ENCODE data around the gene ST14.
"Not testable (repeated sequence)": the region's sequence is repeated elsewhere in the genome, so short reads cannot be mapped to it uniquely, and the experiment has no call there.

Gene ST14

DNA sequence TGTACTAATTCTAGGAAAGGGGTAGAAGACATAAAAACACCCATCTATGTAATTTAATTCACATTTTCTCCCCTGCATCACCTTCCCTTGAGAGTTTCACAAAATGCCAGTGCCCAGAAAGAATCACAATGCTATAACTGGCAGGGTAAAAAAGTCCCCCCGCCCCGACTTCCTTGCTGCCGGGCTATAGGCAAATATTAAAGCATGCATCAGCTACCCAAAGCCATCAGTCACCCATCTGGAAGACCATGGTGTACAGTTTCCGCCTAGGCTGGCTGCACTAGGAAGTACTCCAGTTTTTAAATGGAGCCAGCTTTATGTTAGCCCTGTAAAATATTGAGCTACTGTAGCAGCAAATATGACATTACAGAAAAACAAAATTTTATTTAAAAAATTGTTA, 67.8 kb downstream of the ST14 start:
- DNase-seq (ENCODE audit: low spot score): no peak

- DNase-seq (ENCODE audit: low spot score): not testable (repeated sequence)
Observed at GRCh38 chr11:130233486-130233885, 73.9 kb downstream of the ST14 start.

DNA sequence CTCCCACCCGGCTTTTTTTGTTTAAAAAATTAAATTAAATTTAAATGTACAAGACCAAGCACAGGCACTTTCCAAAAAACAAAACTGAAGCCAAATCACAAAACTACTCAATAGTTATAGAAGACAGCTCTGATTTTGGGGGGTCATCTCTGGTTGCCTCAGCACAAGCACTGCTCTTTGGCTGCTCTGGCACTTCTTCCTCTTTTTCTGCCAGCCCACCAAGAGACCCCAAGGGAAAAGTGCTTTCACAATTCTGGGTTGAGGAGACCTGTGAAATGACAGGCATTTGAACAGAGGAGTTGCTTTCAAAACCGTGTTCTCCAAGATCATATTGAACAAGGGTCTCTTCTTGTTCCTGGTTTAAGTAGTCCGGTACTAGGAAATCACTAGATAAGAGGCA, 74.3 kb downstream of the ST14 start:
- not testable (repeated sequence) for DNase-seq (ENCODE audit: low spot score)

- DNase-seq (ENCODE audit: low spot score): no peak
Observed at GRCh38 chr11:130234315-130234714, 74.7 kb downstream of the ST14 start.

DNA sequence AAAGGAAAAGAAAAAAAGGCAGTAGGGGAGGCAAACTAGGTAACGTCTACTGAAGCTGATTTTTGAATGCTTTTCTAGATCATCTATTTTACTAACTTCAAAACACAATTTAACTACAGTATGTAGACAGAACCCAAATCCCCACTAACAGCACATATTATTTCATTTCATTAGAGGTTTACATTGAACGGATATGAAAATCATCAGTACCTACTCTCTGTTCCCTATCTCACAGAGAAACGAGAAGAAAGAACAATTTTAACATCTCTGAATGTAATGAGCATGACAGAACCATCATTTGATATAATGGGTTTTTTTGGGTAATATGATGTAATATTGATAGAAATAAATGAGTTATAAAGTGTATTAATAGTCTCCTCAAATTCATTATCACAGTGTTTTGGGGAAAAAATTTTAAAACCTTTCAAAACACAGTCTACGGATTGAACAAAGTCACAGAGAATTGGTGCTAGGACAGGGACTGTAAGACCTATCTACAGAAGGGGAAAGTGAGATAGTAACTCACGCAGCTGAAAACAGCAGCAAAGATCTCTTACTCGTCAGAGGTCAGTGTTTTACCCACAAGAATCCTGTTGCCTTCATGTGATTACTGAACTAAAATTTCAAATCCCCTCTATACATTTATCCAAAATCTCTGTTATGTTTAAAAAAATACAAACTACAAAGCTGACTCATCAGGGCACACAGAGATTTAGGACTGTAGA, 77.9 kb downstream of the ST14 start:
- DNase-seq (ENCODE audit: low spot score): no peak

- no peak for DNase-seq (ENCODE audit: low spot score)
Observed at GRCh38 chr11:130241713-130242112, 82.1 kb downstream of the ST14 start.

DNA sequence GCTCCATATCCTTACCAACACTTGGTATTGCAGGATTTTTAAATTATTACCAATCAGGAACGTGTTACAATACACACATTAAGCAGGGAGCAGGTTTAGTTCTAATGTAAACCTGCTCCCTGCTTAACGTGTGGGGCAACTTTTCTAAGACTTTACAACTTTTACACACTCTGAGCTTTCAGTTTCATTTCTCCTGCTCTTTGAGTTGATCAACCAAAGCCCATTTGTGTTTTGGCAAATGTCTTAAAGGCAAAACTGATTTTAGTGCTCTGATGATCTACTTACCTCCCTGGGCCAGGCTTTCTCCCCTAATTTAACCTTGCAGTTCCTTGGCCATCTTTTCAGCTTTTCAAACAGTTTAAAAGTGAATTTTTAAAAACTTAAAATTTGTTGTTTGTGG, 84.2 kb downstream of the ST14 start:
- no peak for DNase-seq (ENCODE audit: low spot score)

DNA sequence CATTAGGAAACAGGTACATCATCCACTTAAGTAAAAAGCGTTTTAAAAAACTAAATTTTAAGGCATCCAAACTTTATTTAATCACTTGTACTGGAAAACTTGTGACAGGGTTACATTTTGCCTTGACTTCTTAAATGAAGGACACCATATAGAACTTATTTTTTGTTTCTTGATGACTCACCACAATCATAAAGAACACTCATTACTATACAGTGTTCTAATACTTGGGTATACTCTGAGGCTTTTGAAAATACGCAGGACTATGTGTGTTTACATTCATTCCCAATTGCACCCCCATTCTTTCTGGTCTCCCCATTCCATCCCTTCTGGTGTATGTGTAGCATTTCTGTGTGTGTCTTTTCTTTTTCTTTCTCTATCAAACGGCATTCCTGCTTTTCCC, 85.3 kb downstream of the ST14 start:
- no peak for DNase-seq (ENCODE audit: low spot score)

- DNase-seq (ENCODE audit: low spot score): not testable (repeated sequence)
Observed at GRCh38 chr11:130245375-130245774, 85.8 kb downstream of the ST14 start.

DNA sequence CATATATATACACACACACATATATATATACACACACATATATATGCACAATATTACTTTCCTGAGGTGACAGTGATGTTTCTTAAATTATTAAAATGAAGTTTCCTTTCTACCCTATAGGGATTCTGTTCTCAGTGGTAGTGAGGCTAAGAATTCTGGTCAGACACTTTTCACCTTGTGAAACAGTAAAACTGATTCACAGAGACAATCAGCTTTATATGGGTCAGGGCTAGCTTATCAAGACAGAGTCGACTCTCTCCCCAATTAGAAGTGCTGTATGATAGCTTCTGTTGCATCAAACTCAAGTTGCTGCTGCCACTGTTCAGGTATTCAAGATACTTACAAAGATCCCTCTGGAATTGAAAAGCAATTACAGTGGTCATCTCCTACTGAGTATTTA, 86.7 kb downstream of the ST14 start:
- no peak for DNase-seq (ENCODE audit: low spot score)

GRCh38 chr11:130246738-130247137, 87.2 kb downstream of the ST14 start:
- DNase-seq (ENCODE audit: low spot score): no peak

GRCh38 chr11:130247319-130247718, 87.7 kb downstream of the ST14 start:
- DNase-seq (ENCODE audit: low spot score): no peak

DNA sequence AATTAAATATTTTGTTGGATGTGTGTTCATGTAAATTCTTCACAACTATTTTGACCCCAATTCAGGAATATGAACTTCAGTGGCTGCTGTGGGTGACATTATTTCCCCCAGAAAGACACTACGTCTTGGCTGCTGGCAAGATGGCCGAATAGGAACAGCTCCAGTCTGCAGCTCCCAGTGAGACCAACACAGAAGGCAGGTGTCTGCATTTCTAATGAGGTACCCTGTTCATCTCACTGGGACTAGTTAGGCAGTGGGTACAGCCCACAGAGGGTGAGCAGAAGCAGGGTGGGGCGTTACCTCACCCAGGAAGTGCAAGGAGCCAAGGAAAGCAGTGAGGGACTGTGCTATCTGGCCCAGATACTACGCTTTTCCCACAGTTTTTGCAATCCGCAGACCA, 89.8 kb downstream of the ST14 start:
- no peak for DNase-seq (ENCODE audit: low spot score)

GRCh38 chr11:130249929-130250328, 90.3 kb downstream of the ST14 start:
- DNase-seq (ENCODE audit: low spot score): not testable (repeated sequence)

DNA sequence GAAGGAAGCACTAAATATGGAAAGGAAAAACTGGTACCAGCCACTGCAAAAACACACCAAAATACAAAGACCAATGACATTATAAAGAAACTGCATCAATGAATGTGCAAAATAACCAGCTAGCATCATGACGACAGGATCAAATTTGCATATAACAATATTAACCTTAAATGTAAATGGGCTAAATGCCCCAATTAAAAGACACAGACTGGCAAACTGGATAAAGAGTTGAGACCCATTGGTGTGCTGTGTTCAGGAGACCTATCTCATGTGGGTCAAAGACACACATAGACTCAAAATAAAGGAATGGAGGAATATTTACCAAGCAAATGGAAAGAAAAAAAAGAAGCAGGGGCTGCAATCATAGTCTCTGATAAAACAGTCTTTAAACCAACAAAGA, 92.2 kb downstream of the ST14 start:
- not testable (repeated sequence) for DNase-seq (ENCODE audit: low spot score)

All from pons (tissue), 1 donor.